MM.1S (cell line): ENCODE data around the gene ESRRA.

Source experiments
- DNase-seq: peaks from one replicate; pipeline ENCODE4 v3.0.0-alpha.2; 2015
- H2AFZ ChIP-seq: fragments of 300-600 bp; sonication (generic); 2 replicates; pipeline ENCODE4 v1.6.0; 2016; ENCODE audit warnings: antibody characterized with exemption, low read length
- H3F3A ChIP-seq: fragments of 300-600 bp; sonication (generic); 2 replicates; pipeline ENCODE4 v1.6.1; 2016; ENCODE audit warnings: mild to moderate bottlenecking, antibody characterized with exemption, low read length, moderate library complexity, mixed read lengths; ENCODE audit not compliant: insufficient read depth
- H3K27ac ChIP-seq: fragments of 300-600 bp; sonication (generic); 2 replicates; pipeline ENCODE4 v1.5.1; 2016; ENCODE audit warnings: mild to moderate bottlenecking, low read length
- H3K27me3 ChIP-seq: fragments of 300-600 bp; sonication (generic); replicated peaks from 2 replicates; pipeline ENCODE4 v1.6.0; 2016; ENCODE audit warnings: low read length; ENCODE audit not compliant: insufficient read depth
- H3K36me3 ChIP-seq: fragments of 300-600 bp; sonication (generic); replicated peaks from 2 replicates; pipeline ENCODE4 v1.6.1; 2016; ENCODE audit warnings: mild to moderate bottlenecking, low read length, mixed read lengths; ENCODE audit not compliant: insufficient read depth
- H3K4me1 ChIP-seq: fragments of 300-600 bp; sonication (generic); 2 replicates; pipeline ENCODE4 v1.6.1; 2016; ENCODE audit warnings: low read length, mixed read lengths
- H3K4me2 ChIP-seq: fragments of 300-600 bp; sonication (generic); 2 replicates; pipeline ENCODE4 v1.6.0; 2016; ENCODE audit warnings: low read depth, low read length
- H3K4me3 ChIP-seq: fragments of 300-600 bp; sonication (generic); 2 replicates; pipeline ENCODE4 v1.5.1; 2016; ENCODE audit warnings: low read length, mixed read lengths
- H3K79me2 ChIP-seq: fragments of 300-600 bp; sonication (generic); 2 replicates; pipeline ENCODE4 v1.6.1; 2016; ENCODE audit warnings: mixed run types, low read length, mixed read lengths
- H3K9ac ChIP-seq: fragments of 300-600 bp; sonication (generic); 2 replicates; pipeline ENCODE4 v1.6.1; 2016; ENCODE audit warnings: low read length, mixed read lengths
- H3K9me2 ChIP-seq: fragments of 300-600 bp; sonication (generic); replicated peaks from 2 replicates; pipeline ENCODE4 v1.6.1; 2016; ENCODE audit warnings: mild to moderate bottlenecking, low read length, mixed read lengths; ENCODE audit not compliant: insufficient read depth
- H3K9me3 ChIP-seq: fragments of 300-600 bp; sonication (generic); replicated peaks from 2 replicates; pipeline ENCODE4 v1.6.1; 2016; ENCODE audit warnings: mild to moderate bottlenecking, low read length, mixed read lengths; ENCODE audit not compliant: insufficient read depth
- H4K20me1 ChIP-seq: fragments of 300-600 bp; sonication (generic); 2 replicates; pipeline ENCODE4 v1.6.1; 2016; ENCODE audit warnings: mild to moderate bottlenecking, low read length, moderate library complexity, mixed read lengths; ENCODE audit not compliant: insufficient read depth
- CTCF ChIP-seq: fragments of 300-600 bp; sonication (generic); IDR thresholded peaks from 2 replicates; pipeline ENCODE4 v1.5.1; 2016; ENCODE audit warnings: antibody characterized with exemption, low read length, mixed read lengths
- EZH2 ChIP-seq: fragments of 300-600 bp; sonication (generic); optimal IDR thresholded peaks from 2 replicates; pipeline ENCODE3; 2017; ENCODE audit warnings: low read depth, mild to moderate bottlenecking, antibody characterized with exemption, low read length, mixed read lengths
- EZH2phosphoT487 ChIP-seq: fragments of 300-600 bp; sonication (generic); IDR thresholded peaks from 2 replicates; pipeline ENCODE4 v1.6.1; 2018; ENCODE audit warnings: antibody characterized with exemption, low read length

Gene ESRRA

GRCh38 chr11:64358907-64359711 is 53.8 kb downstream of the ESRRA start, which contains the start of gene RPS6KA4:
TSS of gene RPS6KA4 (plus strand) at chr11:64359162. CDS start at chr11:64359236, 74 bp downstream.
- Histone ChIP-seq H3K4me3 (peak within 1 kb of the TSS; percentile 97), H3K4me2 (peak within 1 kb of the TSS; percentile 99), H3K79me2 (peaks cover 13% of the 10 kb centered on the region), H3F3A (no peaks in the 10 kb centered on the region), H3K9me2 (no peaks in the 10 kb centered on the region), H2AFZ (peak within 1 kb of the TSS; percentile 98), H3K36me3 (no peaks in the 10 kb centered on the region; the same call in 1 of the 2 replicates), H3K27ac (no peak within 1 kb of the TSS), H3K9ac (peak within 1 kb of the TSS; percentile 89), H3K4me1 (peaks cover 13% of the 10 kb centered on the region), H4K20me1 (no peaks in the 10 kb centered on the region), H3K27me3 (no peaks in the 10 kb centered on the region), H3K9me3 (no peaks in the 10 kb centered on the region)
- no peak for TF ChIP-seq CTCF
- TF ChIP-seq EZH2, result no peak
- TF ChIP-seq EZH2phosphoT487, result no peak
- DNase-seq, result peak; percentile 66

- Histone ChIP-seq H3K9ac (peak overlapping the region; percentile 89; the same call in 1 of the 2 replicates), H3F3A (no peaks in the 10 kb centered on the region), H4K20me1 (no peaks in the 10 kb centered on the region), H2AFZ (peak overlapping the region; percentile 98), H3K4me1 (peaks cover 13% of the 10 kb centered on the region), H3K9me2 (no peaks in the 10 kb centered on the region), H3K79me2 (peaks cover 13% of the 10 kb centered on the region), H3K4me2 (peak overlapping the region; percentile 99), H3K36me3 (no peaks in the 10 kb centered on the region; the same call in 1 of the 2 replicates), H3K9me3 (no peaks in the 10 kb centered on the region), H3K27me3 (no peaks in the 10 kb centered on the region), H3K4me3 (peak overlapping the region; percentile 97), H3K27ac (no peak overlapping the region)
- TF ChIP-seq CTCF (no peak), EZH2phosphoT487 (no peak), EZH2 (no peak)
- no peak for DNase-seq
These were observed 54.6 kb downstream of the ESRRA start for GRCh38 chr11:64359712-64360445.

GRCh38 chr11:64360448-64360921 is 55.2 kb downstream of the ESRRA start:
- H3K4me1 ChIP-seq, result peaks cover 13% of the 10 kb centered on the region
- no peaks in the 10 kb centered on the region; the same call in 1 of the 2 replicates for H3K36me3 ChIP-seq
- H3K27ac ChIP-seq, result no peak overlapping the region
- H3K79me2 ChIP-seq, result peaks cover 13% of the 10 kb centered on the region
- H3K4me2 ChIP-seq, result 0 out of 2 replicates have a peak overlapping the region, but pooled peaks have one; percentile 99
- H3K9me2 ChIP-seq, result no peaks in the 10 kb centered on the region
- H4K20me1 ChIP-seq, result no peaks in the 10 kb centered on the region
- no peak overlapping the region for H3K4me3 ChIP-seq
- H3F3A ChIP-seq, result no peaks in the 10 kb centered on the region
- H2AFZ ChIP-seq, result no peak overlapping the region
- H3K9ac ChIP-seq, result no peak overlapping the region
- DNase-seq, result no peak
- H3K27me3 ChIP-seq, result no peaks in the 10 kb centered on the region
- H3K9me3 ChIP-seq, result no peaks in the 10 kb centered on the region
- TF ChIP-seq EZH2phosphoT487, result no peak
- TF ChIP-seq EZH2, result no peak
- TF ChIP-seq CTCF, result no peak
